SK-MEL-5 (cell line): Measurements from ENCODE around the gene MBOAT2. TPM values are rescaled to one million over a fixed set of nuclear protein-coding genes. Genes with fewer than 3 reads are reported as not detected.
A peak's percentile ranks its signal among the peaks of the same experiment; 100 is the strongest.

ENCODE experiments used
- DNase-seq: peaks from one replicate; pipeline ENCODE4 v3.0.0-alpha.2; 2016; ENCODE audit warnings: low read depth, low spot score
- in situ Hi-C: cut with HindIII; loops from 2 replicates; pipeline ENCODE4 v1.10.0; 2016; ENCODE audit warnings: low sequenced_read_pairs, high pct_unique_total_duplicates, low pct_unique_long_range_greater_than_20kb
- total RNA-seq: library from RNA; depleted of rRNA; stranded (reverse); fragments of >200 nt; shearing (Covaris generic); gene quantifications from 2 replicates; pipeline ENCODE4 v1.2.3, GENCODE V29; 2014

MBOAT2 gene
- total RNA-seq, 1 experiment from 2014 or later, result 11.5 TPM

GRCh38 chr2:8893978-8894820 is 109.3 kb downstream of the MBOAT2 start:
- no peak for DNase-seq
- in situ Hi-C loops, result no loop called here

DNA sequence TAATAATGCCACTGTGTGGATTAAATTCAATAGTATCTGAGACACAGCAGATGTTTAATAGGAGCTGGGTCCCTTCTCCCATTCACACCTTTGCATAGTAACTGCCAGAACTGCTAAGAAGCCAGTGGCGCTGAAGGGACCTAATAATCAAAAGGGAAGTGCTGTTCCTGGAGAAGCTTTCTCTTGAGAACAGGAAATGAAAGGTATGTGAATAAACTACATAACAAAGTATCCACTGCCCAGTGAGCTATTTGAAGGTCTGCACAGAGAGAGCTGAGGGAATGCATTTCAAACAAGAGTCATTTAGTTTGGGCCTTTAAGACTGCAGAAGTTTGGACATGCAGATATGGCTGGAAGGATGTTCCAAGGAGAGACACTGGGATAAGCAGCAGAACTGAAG is 110.0 kb downstream of the MBOAT2 start:
- DNase-seq, result no peak
- in situ Hi-C loops, result no loop called here

GRCh38 chr2:8892111-8892510 is 111.4 kb downstream of the MBOAT2 start:
- no peak for DNase-seq
- in situ Hi-C loops, result no loop called here

GRCh38 chr2:8889978-8890377 is 113.5 kb downstream of the MBOAT2 start:
- DNase-seq, result no peak
- in situ Hi-C loops, result no loop called here

- no peak for DNase-seq
- in situ Hi-C loops, result no loop called here
Measured at GRCh38 chr2:8888963-8889362, 114.5 kb downstream of the MBOAT2 start.

- DNase-seq, result no peak
- in situ Hi-C loops, result no loop called here
Measured at GRCh38 chr2:8886876-8887275, 116.6 kb downstream of the MBOAT2 start.

DNA sequence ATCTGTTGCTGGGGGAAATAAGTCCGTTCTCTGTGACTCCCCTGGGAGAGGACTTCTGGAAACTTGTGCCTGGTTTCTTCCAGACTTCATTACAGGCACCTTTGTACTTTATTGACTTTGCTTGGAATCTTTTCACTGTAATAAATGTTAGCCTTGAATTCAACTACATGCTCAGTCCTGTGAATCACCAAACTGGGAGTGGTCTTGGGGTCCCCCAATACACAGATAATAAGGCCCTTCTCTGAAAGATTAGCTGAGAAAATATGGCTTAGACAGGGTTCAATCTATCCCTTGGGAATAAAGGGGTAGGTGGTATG is 117.3 kb downstream of the MBOAT2 start:
- DNase-seq, result no peak
- in situ Hi-C loops, result no loop called here

DNA sequence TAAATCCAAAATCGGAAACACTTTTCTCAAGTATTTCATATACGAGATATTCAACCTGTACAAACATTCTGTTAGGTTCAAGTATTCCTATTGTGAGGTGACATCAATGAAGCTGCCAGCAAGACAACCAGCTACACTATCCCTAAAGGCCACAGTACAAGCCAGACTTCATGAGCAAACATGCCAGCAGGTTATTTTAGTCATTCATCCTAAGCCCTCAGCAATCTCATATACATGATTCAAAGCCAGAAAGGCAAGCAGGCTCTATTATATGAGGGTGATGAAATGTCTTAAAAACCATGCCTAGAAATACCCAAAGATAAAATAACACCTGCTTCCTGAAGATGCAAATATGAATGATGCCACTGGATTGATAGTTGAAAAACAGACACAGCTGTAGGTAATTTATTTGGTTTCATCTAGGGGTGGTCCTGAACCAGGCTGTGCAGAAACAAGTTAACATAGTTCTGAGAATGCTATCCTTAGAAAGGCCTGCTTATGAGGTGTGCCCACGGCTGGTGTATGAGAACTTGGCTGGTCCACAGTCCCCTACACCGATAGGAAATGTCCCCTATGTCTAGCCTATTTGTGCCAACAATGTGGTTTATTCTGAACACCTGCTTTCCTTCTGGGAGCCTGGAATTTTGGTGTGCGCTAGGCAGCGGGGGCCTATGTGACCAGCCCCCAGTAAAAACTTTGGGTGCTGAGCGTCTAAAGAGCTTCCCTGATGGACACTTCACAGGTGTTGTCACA is 117.9 kb downstream of the MBOAT2 start:
- in situ Hi-C loops, result no loop called here
- DNase-seq, result no peak

DNA sequence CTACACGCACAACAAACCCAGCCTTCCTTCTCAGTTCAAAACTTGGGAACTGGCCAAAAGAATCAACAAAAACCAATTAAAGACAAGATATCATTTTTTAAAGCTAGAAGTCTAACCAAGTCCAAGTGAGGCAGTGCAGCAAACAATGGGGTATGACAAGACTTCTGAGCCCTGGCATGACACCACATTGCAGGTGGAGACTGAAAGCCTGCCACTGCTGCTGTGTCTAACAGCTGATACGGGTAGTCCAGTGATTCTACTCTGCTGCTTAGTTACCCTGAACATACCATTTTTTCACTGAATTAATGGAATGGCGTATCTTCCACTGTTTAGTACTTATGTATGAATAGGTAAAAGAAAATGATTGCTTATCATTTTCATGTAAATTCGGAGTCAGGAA is 118.7 kb downstream of the MBOAT2 start:
- no peak for DNase-seq
- in situ Hi-C loops, result no loop called here

DNA sequence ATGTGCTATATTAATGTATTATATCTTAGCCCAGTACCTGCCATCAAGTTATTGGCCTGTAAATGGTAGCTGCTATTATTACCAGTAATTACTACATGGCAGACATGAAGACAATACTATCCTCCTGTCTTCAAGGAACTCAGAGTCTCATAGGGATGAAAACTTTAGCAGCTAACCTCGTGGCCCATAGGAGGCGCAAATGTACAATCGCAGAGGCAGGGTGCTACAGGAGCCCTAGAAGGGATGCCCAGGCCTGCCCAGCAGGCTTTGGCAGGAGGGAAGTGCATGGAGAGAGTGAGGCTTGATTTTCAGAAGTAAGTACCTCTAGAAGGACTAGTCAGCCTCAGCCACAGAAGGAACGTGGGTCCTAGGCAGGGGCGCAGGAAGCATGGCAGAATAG is 121.4 kb downstream of the MBOAT2 start:
- in situ Hi-C loops, result no loop called here
- DNase-seq, result peak; percentile 89

- DNase-seq, result no peak
- in situ Hi-C loops, result no loop called here
Measured at GRCh38 chr2:8877894-8878293, 125.6 kb downstream of the MBOAT2 start.

- in situ Hi-C loops, result no loop called here
- no peak for DNase-seq
Measured at GRCh38 chr2:8877332-8877731, 126.2 kb downstream of the MBOAT2 start.

- no peak for DNase-seq
- in situ Hi-C loops, result no loop called here
Measured at GRCh38 chr2:8876628-8877027, 126.9 kb downstream of the MBOAT2 start.

DNA sequence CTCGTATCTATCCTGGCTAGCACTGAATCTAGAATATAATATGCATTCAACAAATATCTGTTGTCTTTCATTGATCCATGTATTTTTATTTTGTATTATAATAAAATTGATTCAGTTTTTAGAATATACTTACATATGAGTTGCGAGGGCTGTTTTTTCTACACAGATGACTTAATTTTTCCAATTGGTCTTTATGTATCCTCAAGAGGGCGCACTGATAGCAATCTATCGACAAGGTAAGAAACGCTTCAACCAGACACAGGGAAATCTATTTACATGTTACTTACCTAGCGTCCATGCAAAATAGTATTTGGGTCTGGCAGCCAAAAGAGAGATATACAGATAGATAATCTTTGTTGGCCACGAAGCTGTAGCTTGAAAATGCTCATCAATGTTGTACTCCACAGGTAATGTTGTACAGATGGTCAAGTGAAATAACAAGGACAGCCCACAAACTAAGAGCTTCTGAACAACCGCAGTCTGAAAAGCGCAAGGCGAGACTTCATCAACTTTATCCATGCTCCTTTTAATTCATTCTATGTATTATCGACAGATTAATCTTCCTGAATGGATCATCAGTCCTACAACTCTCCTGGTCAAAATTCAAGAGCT is 130.6 kb downstream of the MBOAT2 start:
- in situ Hi-C loops, result no loop called here
- peak; percentile 72 for DNase-seq

GRCh38 chr2:8870441-8870840 is 133.0 kb downstream of the MBOAT2 start:
- no peak for DNase-seq
- in situ Hi-C loops, result no loop called here

DNA sequence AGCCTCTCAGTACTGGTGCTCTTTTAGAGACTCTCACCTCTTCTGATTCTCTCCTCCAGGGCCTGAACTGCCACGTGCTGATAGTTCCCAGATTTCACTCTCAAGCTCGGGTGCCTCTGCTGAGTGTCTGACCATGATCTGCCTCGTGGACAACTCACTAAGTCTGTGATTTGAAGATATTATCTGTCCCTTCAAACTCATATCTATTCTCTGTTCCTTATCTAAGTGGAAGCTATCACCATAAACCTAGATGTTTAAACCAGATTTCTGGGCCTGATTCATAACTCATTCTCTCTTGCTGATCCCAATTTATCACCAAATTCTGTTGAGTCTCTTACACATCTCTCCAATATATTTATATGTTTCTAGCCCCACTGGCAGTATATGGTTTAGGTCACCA is 136.1 kb downstream of the MBOAT2 start:
- in situ Hi-C loops, result no loop called here
- no peak for DNase-seq

- no peak for DNase-seq
- in situ Hi-C loops, result no loop called here
Measured at GRCh38 chr2:8863331-8863953, 140.0 kb downstream of the MBOAT2 start.

DNA sequence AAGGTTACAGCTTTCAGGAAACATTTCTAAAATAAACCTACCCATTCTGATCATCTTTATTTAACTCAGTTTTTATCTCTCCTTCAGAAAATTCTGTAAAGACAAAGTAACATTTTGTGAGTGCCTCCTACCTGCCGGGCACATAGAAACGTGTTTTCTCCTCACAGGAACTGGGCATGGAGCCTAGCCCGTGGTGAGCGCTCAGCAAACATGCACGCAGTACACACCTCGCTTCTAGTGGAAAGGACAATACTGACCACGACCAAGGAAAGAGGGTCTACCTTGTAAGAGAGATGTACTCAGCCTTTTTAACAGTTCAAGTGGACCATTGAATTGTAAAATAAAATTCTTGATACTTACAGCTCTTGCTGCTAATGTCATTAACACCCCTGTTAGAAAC is 141.3 kb downstream of the MBOAT2 start:
- in situ Hi-C loops, result no loop called here
- DNase-seq, result no peak
